NCI-H2196 treated with DMSO at 0.1 percent for 48 hours (cell line): ENCODE measurements around the gene FER.
"Not testable (repeated sequence)": the region's sequence is repeated elsewhere in the genome, so short reads cannot be mapped to it uniquely, and the experiment has no call there.

Experiments
- DNase-seq: peaks from one replicate; lab custom pipeline; 2025; ENCODE audit not compliant: unreplicated experiment; lab: John Stamatoyannopoulos, UW

The FER gene

DNA sequence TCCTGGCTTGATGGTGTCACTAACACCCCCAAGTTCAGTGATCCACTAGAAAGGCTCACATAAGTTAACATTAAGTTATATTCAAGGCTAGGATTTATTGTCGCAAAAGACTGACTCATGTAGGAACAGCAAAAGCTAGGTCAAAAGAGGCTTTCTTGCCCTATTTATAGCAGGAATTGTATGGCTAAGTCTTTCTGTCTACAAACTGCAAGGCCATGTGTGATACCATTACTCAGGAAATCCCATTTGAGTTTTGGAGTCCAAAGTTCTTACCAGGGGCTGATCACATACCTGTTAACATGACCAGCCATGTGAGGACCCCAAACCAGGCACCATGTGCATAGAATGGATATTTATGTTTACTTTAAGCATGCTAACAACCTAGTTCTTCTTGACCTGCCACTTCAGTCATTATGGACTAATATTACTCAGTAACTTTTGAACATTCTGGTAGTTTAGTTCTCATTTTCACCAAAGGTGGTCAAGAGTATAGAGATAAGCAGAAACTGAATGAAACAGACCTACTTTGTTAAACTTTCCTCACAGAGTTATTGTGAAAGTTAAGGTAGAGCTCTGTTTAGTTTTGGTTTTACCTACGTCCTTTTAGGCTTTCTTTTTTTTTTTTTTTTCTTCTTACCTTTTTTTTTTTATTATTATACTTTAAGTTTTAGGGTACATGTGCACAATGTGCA, 281.1 kb downstream of the FER start:
- DNase-seq: no peak

DNA sequence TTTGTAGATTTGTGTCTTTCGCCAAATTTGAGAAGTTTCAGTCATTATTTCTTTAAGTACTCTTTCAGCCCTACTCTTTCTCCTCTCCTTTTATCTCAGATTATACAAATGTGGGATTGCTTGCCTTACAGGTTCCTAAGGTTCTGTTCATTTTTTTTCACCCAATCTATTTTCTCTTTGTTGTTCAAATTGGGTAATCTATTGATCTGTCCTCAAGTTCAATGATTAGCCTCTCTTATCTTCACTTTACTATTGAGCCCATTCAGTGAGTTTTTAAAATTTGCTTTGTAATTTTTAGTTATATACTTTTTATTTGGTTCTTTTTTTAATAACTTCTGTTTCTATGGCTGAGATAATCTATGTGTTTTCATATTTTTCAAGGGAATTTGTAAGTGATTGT, 282.1 kb downstream of the FER start:
- no peak for DNase-seq

DNA sequence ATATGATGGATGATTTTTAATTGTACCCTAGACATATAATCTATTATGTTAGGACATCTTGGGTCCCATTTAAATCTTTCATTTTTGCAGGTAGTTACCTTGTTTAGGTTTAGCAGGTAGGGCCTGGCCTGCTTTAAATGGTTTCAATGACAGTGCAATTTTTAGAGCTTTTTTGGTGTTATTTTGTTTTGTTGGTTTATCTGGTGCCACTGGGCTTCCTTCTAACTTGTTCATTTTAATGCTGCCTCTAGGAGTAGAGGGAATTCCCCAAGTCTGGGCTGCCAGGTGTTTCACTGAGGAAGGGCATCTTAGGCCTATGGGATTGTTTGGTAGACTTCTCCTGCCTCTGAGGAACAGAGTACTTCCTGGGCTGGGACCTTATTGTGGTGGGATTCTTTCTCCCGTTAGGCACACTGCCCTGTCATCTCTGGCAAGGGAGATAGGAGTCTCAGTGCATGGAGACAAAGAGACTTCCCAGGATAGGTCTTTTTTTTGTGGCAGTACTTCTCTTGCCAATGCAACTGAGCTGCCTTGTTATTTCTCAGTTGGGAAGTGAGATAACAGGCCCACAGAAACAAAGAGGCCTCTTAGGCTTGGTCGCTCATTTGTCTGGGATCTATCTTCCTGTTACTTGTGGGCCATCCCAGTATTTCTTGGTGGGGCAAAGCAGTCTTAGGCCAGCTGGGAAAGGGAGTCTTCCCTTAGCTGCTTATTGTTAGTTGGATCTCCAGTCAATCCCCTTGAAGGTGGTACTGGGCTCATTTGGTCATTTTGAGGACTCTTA, 282.9 kb downstream of the FER start:
- DNase-seq: no peak

DNA sequence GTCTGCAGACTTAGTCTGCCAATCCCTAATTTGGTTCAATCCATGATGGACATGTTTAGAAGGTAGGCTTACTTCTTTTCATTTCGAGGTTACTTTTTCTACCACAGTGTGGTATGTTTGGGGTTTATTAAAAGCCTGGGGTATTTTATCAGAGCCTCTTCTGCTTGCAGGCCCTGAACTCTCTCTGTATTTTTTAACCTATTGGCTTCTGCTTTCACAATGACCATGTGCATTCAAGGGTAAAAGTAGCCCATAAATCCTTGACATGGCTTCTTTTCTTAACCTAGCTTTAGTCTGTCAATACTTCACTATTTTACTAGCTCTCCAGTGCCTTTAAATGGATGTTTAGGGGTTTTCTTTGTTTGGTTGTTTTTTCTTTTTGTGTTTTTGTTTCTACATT, 286.6 kb downstream of the FER start:
- DNase-seq: no peak

DNA sequence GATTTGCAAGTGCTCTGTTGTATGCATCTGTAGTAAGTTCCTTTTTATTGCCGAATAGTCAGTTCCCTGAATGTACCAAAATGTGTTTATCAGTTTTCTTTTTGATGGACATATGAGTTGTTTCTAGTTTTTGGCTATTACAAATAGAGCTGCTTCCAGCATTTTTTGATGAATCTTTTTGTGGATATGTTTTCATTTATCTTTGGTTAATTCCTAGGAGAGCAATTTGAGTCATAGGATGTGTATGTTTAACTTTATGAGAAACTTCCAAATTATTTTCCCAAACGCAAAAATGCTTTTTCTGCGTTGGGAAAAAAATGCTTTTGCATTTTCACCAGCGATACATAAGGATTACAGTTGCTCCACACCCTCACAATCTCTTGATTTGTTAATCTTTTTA, 287.7 kb downstream of the FER start:
- no peak for DNase-seq

DNA sequence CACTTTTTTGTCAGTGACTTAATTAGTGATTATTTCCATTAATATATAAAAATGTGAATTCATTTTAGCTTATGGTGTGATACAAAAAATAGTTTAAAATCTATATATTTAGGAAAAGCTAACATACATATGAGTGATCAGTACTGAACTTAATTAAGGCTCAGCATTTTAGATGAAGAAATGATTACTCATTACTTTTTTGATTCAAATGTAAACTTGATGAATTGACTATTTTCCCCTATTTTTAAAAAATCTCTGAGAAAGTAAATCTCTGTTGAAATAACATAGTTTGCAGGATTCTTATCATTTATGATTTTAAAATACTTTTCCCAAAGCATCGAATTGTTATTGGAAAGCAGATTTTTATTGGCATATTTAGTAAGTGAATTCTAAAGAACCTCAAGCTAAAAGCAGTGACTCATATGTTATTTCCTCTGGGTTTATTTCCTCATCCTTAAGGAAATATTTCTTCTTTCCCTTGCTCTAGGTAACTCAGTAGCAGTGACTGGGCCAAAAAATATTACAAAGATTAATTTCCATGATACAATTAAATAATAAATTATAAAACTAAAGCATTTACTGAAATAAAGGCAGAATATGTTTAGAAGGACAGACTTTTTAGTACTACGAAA, 290.6 kb downstream of the FER start:
- DNase-seq: no peak

DNA sequence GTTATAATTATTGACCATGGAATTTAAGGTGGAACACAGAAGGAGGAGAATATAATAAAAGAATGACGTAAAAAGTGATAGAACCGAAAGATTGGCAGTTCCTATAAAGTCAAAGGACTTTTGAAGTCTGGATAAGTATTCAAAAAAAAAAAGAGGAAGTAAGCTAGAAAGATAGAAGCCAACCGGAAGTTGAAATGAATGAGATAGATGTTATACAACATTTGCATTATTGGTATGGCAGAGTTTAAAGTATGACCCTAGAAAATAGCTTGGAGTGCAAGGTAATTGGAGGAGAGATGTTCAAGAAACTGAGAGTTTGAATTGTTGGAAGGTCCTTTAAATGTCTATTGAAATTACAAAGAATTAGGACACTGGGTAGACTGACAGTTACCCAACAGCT, 293.6 kb downstream of the FER start:
- DNase-seq: no peak

DNA sequence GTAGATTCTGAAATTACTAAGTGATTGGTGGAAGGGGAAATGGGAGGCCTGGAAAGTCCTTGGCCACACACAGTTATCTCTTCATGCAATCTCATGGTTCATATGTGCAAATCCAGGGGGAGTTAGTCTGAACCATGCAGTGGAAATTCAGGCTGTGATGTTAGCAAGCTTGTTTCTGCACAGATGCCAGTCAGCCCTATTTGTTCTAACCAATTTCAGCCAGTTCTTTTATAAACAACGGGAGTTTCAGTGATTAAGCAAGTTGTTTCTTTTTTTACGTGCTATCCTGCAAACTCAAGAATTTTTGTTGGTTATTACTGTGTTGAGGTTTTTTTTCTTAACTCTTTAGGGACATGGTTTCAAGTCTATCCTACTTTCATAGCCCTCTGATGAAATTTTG, 298.0 kb downstream of the FER start:
- no peak for DNase-seq

DNA sequence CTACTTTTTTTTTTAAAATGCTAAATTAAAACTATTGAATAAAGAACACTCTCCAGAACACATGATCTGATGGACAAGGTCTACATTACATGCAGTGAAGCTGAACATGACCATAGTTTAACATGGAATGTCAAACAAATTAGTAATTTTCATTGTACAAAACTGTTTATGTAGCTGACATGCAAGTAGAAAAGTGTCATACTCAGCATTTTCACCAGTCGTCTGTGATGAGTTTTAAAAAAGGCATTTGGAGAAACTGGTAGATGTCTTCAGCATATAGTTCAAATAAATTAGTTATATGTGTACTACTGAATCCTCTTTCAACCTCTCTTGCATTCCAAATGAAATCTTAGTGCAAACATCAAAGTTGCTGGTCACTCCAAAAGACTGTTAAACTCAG, 301.9 kb downstream of the FER start:
- DNase-seq: no peak

DNA sequence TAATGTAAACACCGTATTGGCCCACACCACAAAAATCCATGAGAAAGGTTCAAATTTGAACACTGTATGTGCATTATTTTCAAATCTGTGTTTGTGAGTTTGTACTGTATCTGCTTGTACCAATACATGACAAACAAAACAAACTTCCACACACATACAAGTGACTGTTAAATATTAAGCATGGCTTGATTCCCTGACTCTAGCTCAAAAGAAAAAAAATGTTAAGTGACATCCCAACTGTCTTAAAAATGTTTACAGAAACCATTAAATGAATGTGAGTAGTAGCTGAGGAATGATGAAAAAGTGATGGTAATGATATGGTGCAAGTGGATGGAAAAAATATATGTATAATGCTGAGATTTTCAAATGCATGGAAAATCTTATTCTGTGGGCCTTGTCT, 302.6 kb downstream of the FER start:
- not testable (repeated sequence) for DNase-seq

DNA sequence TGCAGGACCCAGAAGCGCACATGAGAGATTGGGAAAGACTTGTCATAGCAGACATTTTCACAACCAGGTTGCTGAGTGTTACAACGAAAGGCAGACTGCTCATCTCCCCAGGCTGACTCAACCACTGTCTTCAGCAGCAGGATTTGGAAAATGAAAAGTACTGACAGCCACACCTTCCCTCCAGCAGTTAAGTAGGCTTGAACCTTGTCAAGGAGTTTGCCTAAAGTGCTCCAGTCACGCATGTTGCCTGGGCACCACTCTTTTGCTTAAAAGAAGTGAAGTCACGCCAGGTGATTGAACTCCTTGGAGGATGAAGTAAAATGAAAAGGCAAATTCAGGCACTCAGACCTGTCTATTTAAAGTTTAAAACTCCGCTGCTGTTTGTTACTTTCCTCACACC, 304.5 kb downstream of the FER start:
- DNase-seq: not testable (repeated sequence)

DNA sequence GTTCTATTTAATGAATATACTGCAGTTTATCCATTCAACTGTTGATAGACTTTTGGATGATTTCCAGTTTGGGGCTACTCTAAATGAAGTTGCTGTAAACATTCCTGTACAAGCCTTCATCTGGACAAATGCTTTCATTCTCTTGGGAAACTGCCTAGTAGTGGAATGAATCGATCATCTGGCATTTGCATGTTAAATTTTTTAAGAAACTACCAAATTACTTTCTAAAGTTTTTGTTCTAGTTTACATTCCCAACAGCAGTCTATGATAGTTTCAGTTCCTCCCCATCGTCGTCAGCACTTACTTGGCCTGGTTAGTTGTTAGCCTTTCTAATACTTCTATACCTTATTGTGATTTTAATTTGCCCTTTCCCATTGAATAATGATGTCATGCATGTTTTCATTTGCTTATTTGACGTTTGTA, 306.3 kb downstream of the FER start:
- DNase-seq: no peak

DNA sequence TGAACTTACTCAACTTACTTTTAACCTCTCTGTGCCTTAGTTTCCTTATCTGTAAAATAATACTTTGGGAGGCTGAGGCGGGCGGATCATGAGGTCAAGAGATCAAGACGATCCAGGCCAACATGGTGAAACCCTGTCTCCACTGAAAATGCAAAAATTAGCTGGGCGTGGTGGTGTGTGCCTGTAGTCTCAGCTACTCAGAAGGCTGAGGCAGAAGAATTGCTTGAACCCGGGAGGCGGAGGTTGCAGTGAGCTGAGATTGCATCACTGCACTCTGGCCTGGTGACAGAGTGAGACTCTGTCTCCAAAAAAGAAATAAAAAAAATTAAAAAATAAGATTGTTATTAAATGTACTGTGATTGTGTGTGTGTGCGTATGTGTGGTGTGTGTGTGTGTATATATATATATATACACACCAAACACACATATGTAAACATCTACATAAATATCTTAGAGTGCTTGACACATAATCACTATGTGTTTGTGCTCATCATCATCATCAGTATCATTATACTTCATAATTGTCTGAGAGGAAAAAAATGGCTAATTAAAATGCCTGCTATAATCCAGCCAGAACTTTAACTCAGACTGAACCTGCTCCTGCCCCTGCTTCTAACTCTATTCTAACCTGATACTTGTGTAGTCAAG, 312.8 kb downstream of the FER start:
- DNase-seq: no peak

DNA sequence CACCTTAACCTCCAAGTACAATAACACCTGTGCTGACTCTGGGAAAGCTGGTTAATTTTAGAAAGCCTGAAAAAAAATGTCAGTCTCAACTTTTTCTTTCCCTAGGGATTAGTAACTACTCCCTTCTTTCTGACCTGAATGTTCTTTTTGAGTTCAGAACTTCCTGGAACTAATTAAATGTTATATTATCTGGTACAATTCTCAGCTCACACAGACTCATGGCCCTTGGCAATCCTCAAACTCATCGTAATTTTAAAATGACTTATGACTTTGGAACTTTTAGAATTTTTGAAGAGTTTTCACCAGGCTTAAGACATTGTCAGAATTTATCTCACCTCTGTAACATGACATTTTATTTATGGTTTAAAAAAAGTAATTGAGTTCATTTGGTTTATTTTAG, 315.0 kb downstream of the FER start:
- DNase-seq: no peak

DNA sequence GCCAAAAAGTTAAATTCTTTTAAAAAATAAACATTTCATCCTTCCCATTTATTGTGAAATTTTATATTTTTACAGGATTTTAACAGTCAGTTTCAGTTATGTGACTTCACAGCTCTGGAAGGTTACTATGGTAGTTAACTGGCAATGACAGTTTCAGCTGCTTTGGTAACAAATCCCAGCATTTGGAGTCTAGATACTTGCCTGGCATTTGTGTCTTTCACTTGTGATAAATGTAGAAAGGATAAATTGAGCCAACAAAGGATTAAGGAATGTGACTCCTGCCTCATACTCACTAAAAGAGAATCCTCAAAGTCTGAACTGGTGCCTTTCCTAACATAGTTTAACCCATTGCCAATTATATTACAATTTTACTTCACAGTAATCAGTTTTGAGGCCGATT, 315.5 kb downstream of the FER start:
- no peak for DNase-seq

DNA sequence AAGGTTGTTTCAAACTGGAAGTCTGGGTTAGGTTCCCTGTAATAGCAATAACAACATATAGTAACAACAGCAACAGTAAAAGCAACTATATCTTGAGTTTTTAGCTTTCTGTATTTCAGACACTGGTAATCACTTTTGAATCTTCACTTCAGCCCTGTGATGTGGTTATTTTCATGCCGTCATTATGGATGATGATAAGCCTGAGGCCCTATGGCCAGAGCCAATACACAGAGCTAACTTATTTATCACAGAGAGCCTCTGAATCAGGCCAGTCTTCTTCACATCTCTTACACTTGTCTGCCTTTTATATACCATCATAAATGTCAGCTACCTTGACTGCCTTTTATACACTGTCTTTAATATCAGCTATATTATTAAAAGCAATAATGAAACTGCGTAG, 329.0 kb downstream of the FER start:
- DNase-seq: no peak

DNA sequence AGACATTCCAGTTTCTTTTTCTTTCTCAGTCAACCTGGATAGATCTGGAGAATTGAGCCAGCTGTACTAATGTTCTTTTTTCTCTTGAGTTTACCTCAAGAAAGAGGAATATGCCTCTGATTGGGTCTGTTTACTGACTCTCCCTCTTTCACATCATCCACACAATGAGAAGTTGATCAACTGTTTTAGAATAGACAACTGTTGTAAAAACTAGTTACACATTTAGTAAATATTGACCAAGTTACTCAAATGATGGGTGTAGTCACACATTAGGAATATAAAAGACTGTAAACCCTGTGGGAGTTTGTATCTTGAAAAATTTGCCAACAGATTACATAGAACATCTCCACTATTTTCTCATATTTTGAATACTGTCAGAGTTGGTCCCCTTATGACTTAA, 330.8 kb downstream of the FER start:
- no peak for DNase-seq

DNA sequence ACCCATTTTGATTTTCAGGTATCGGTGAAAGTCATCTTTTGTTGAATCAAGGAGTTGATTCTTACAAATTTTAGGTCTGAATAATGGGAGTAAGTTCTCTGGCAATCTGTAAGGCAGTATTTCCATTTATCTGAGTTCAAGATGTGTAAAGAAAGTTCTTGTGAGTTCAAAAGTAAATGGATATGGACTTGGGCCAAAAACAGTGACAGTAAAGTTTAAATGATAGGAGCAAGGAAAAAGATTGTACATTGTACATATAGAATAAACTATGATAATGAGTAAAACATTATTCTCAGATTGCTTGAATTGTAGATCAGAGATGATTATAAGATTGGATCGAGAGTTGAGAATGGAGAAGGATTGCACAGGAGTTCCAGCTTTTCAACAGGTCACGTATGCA, 332.8 kb downstream of the FER start:
- DNase-seq: no peak

DNA sequence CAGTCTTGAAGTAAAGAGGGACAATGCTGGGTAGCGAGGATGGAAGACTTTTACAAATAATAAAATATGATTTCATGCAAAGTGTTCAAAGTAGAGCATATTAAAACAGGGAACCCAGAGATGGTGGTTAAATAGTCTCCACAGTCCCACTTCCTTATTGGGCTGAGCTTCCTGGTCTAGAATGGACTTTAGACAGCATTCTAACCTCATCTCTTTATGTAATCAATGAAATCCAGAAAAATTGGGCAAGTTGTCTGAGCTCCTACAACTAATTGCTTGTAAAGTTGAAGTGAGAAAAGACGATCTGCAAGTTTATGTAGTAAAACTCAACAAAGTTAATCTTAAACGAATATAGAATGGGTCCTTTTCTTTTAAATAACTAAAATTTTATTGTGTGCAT, 333.2 kb downstream of the FER start:
- DNase-seq: no peak

DNA sequence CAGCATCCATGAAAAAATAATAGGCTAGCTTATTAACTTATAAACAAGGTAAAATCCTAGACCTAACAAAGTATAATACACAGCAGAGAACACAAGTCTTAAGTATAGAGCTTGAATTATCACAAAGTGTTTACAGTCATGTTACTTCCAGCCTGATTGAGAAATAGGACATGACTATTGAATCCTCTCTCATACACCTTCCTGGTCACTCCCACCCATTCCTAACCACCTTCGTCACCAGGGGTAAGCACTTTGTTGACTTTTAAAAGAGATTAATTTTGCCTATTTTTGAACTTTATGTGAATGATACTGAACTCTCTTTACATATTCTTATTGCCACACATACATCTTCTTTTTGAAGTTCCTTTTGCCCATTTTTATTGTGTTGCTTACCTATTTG, 336.2 kb downstream of the FER start:
- no peak for DNase-seq

DNA sequence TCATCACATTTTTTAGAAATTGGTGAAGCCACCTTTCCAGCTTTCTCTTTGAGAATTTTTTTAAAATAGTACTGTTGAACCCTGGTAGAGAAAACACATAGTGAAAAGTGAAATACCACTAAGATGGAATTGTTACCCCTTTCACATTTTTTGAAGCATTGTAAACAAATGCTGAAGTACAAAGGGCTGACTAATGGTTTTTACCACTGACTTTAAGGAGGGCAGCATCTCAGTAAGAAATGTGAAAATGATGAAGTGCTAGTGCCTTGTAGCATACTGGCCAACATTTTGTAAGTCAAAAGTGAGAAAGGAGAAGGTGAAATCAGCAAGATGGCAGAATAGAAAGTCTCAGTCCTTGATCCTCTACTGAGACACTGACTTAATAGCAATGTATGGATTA, 341.5 kb downstream of the FER start:
- DNase-seq: no peak

DNA sequence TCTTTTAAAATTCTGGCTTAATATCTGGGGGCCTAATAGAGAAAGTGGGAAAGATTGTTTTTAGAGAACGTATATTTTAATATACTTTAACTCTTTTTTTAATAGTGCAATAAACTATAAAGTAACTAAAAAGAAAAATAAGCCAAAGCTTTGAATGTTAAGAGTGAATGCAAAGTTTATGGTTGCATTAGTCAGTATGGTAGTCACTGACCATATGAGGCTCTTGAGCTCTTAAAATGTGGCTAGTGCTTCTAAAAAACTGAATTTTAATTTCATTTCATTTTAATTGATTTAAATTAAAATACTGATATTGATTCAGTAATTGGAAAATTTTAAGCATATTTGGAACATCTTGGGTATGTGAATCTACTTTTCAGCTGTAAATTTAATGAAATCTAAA, 351.4 kb downstream of the FER start:
- DNase-seq: no peak
